ENCODE results near the gene ADAMTS6.
"Not testable (repeated sequence)": the region's sequence is repeated elsewhere in the genome, so short reads cannot be mapped to it uniquely, and the experiment has no call there.

ADAMTS6 gene

DNA sequence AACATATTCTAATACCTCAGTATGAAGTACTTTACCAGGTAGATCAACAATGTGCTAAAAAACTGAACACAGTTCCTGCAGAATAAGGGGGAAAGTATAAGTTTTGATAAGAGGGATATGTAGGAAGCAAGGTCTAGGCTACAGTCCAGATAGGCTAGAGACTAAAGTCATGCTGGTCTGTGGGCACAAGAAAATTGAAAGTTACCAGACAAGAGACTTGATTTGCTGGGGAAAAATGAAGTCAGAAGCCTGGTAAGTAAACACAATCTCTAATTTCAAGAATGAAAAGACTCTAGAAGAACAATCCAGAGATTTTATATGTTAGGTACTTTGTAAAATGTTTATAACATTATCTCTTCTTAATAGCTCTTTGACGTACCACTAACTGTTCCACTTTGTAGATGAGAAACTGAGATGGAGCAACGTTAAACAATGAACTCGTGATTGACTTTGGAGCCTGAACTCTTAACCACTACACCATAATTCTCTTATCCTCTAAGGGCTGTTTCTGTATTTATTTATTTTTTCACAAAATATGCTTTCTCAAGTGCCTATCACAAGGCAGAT lies 19.5 kb downstream of the ADAMTS6 start:
- no peak for FAIRE-seq

DNA sequence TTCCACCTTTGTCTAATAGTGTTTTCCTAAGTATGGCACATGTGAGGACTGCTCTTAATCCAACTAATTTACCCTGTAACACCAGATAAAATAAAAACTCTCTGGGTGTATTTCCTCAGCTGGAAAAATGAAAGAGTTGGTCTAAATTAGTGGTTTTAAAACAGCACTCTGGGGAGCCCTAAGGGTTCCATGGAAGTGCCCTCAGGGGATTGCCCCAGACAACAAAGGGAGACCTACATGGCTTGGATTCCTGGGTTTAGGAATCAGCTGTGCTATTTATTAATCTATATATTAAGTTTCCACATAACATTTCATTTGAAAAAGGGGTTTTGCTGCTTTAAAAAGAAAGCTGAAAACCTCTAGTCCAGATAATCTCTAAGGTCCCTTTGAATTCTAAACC lies 20.2 kb downstream of the ADAMTS6 start:
- FAIRE-seq: no peak

DNA sequence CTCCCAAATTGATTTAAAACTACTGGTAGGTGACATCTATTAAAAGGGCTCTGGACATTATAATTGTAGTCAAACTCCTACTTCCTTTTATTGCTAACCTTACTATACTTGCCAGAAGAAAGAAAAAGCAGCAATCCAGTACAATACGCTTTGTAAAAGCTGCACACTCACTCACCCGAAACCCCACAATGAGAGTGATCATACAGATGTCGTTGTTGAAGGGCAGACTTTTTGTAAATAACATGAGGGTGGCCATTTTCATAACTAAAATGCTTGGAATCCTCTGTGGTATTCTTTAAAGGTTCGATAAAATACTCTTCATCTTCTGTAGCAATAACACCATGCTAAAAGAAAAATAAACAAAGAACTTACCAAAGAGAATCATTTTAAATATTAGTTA lies 21.7 kb downstream of the ADAMTS6 start:
- no peak for FAIRE-seq

DNA sequence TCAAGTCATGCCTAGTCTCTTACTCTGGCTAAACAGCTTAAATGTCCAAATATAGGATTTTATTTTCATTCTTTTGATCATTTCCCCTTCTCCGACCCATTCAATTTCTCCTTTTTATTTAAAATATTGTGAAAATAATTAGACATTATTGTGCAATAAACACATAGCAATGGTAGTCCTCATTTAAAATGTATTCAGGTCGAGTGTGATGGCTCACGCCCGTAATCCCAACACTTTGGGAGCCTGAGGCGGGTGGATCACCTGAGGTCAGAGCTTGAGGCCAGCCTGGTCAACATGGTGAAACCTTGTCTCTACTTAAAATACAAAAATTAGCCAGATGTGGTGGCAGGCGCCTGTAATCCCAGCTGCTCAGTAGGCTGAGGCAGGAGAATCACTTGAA lies 26.7 kb downstream of the ADAMTS6 start:
- FAIRE-seq: no peak

DNA sequence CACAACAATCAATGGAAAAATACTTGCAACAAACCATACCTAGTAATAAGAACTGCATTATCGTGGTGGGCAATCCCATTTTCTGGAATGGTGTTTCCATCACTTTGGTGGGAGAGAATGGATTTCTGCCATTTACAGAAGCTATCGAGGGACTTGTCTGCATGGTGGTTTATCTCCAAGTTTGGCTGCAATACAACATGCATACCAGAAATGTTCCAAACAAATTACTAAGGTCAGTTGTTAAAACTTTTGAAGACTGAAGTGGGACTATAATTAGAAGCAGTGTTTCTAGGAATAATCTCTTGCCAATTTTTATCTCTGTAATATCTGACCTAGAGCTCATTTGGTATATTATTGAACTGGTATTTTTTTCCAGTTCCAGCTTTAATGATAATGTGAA lies 30.3 kb downstream of the ADAMTS6 start:
- no peak for FAIRE-seq

DNA sequence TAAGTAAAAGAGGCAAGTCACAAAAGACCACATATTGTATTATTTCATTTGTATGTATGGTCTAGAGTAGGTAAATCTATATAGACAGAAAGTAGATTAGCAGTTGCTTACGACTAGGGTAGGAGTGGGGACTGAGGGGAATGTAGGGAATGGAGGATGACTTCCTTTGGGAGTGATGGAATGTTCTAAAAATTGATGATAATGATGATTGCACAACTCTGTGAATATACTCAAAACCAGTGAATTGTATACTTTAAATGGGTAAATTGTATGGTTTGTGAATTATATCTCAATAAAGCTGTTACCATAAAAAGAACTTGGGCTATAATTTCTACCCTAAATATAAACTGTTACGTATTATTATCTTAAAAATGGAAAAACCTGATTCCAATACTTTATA lies 35.0 kb downstream of the ADAMTS6 start:
- FAIRE-seq: no peak

DNA sequence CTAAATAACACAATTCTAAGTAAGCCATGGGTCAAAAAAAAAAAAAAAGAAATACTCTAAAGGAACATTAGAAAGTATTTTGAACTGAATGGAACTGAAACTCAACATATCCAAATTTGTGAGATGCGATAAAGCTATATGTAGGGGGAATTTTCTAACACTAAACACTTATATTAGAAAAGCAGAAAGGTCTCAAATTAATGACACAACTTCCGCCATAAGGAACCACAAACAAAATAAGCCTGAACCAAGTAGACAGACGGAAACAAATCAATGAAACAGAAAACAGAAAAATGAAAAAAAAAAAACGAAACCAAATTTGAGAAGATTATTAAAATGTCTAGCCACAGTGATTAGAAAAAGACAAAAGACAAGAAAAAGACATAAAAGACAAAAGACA lies 39.9 kb downstream of the ADAMTS6 start:
- no peak for FAIRE-seq

DNA sequence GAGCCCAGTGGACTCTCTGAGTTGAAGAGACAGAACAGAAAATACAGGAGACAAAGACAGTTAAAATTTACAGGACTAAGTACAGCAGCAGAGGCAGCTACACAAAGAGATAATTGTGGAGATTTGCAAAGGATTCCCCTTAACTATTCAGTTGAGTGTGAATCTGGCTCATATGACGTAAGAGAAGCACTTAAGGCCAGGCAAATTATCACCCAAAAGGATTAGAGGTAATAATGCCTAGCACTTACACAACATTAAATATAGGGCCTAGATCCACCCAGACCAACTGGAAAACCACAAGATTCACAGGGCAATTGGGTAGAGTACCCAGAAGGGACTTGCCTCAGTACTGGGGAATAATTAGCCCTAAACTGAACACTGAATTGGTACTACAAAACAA lies 41.3 kb downstream of the ADAMTS6 start:
- FAIRE-seq: no peak

DNA sequence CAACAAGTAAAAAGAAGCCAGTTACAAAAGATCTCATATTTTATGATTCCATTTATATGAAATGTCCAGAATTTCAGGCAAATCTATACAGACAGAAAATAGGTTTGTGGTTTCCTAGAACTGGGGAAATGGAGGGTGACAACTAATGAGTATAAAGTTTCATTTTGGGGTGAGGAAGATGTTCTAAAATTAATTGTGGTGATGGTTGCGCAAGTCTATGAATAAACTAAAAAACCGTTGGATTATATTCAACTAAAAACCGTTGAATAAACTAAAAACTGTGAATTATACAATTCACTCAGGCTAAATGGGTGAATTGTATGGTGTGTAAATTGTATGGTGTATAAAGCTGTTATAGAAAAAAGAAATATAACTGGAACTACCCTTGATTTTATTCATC lies 47.6 kb downstream of the ADAMTS6 start:
- no peak for FAIRE-seq

DNA sequence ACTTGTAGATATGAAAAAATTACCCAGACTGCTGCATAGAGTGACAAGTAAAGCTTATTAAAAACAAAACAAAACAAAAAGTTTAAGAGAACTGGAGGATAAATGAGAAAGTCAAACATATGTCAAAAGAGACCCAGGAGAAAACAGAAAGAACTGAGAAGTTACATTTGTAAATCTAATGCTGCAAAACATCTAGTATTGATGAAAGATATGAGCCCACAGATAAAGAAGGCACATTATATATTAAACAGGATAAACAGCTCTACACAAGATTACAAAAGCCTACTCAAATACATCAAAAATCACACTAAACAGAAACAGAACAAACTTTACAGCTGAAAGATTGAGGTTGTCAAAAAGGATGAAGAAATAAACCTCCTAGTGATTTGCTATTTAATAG lies 55.1 kb downstream of the ADAMTS6 start:
- FAIRE-seq: peak; percentile 14

DNA sequence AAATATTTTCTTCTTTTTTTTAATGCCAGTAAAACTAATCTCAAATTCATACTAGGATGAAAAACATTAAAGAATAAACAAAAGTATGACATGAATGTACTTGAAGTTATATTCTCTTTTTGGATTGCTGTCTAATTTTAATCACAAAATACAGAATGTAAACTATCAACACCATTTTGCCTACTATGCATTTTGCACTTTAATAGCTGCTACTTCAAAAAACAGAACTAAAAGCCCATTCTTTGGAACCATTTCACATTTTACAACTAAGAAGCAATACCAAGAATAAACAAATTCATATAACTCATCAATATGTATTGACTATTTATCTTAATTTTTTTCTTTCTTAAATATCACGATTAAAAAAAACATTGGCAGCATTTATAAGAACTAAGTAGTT lies 58.1 kb downstream of the ADAMTS6 start:
- FAIRE-seq: peak; percentile 25

DNA sequence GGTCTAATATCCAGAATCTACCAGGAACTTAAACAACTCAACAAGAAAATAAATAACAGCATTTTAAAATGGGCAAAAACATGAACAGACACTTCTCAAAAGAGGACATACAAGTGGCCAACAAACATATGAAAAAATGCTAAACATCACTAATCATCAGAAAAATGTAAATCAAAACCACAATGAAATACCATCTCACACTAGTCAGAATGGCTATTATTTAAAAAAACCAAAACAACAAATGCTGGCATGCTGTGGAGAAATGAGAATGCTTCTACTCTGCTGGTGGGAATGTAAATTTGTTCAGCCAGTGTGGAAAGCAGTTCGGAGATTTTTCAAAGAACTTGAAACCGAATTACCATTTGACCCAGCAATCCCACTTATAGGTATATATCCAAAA lies 63.1 kb downstream of the ADAMTS6 start:
- FAIRE-seq: no peak

DNA sequence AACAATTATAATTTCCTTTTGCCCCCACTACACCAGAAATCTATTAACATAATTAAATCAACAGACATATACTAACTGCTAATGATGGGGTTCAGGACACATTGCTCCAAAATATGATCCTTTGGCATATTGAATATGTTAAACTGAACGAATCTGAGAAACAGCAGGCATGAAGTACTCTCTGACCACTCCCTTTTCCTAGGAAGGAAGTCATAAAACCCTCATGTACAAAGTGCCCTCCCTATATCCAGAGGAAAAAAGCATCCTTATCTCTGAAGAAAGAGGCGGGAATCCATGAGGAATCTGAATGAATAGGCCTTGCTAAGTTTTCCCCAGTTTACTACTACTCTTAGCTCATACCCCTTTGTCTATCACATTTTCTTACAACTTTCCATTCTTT lies 67.9 kb downstream of the ADAMTS6 start:
- no peak for FAIRE-seq

DNA sequence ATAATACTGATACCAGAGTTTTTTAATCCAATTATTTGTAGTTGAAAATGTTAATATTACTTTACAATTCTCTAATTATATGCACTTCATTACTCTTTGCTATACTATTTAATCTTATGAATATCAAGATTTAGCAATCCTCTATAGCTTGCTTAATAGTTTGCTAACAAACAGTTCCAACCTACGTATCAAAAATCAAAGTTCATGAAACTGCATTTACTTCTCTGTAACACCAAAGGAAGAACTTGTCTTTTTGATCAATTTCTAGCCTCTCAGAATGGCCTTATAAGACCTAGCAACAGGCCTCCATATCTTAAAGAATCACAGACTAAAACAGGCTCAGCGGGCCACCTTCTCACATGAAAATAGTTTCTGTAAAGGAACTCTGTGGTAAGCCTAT lies 68.9 kb downstream of the ADAMTS6 start:
- FAIRE-seq: no peak

DNA sequence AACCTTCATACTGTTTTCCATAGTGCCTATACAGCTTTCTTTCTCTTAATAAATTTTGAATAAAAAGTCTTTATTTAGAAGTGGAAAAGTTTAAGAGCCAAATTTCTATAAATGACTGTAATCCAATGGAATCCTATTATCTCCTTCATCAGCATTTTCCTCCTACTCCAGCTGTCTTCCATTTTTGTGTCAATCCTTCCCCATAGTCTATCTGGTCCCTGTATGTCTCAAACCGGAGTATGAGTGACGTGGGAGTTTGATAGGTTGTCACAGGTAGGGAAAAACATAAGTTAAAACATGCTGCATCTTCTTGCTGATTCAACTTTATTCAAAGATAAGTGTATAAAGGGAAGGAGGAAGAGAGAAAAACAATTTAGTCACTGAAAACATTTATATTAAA lies 70.4 kb downstream of the ADAMTS6 start:
- no peak for FAIRE-seq

DNA sequence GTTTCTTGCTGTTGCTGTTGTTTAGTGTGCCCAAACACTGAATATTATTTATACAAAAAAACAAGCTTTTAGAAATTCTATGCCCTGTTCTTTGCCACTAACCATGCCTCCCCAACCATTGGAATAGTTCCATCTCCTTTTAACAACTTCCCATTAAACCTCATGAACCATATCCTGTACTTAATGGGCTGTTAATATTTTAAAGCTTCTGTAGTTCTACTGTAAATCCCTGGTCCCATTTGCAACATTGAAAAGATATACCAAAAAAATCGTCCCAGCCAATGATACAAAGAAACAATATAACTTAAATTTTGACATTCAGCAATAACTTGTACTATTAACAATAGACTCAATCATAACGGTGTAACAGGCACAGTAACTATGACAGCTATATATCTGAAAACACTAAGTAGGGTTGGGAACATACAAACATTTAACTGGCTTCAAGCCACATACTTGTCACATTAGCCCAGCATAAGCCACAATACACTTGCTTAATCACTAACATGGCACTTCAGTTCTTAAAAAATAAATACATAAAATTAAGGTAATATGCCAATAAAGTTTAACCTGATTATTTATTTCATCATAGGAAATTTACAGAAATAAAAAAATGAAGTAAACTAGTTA lies 86.1 kb downstream of the ADAMTS6 start:
- FAIRE-seq: no peak

DNA sequence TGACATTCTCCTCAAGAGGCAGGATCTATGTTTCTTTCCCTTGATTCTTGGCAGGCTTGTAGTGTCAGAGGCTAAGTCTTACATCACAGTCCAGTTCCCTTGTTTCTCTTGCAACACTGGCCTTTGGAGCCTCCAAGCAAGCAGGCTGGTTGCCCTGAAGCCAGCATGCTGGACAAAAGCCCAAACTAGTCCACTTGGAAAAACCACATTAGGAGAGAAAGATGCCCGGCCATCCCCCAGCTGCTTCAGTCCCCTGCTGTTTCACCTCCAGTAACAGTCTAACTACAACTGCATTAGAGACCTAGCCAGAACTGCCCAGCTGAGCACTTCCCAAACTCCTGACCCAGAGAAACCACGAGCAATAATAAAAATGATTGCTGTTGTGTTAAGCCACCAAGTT lies 87.6 kb downstream of the ADAMTS6 start:
- FAIRE-seq: no peak

DNA sequence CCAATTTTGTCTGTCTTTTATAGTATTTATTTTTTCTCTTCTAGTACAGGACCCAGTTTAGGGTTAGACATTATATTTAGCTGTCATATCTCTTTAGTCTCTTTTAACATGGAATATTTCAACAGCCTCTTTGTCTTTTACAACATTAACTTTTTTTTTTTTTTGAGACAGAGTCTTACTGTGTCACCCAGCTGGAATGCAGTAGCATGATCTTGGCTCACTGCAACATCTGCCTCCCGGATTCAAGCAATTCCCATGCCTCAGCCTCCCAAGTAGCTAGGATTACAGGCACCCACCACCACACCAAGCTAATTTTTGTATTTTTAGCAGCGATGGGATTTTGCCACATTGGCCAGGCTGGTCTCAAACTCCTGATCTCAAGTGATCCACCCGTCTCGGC lies 90.1 kb downstream of the ADAMTS6 start:
- FAIRE-seq: no peak

DNA sequence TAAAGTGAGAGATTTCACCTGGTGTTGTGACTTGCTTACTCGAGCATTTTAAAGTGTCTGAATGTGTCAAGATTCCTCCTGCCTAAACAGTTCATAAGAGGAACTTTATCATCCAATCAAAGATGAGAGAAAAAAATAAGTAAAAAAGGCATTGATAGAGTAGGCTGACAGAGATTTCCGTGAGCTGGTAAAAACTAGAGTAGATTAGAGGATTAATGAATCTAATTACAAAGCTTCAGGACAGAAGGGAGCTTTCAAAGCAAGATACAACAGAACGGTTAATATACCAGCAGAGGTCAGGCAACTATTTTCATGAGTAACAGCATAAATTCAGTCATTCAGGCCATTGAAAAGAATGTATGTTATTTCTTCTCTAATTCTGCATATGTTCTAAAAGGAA lies 91.5 kb downstream of the ADAMTS6 start:
- no peak for FAIRE-seq

DNA sequence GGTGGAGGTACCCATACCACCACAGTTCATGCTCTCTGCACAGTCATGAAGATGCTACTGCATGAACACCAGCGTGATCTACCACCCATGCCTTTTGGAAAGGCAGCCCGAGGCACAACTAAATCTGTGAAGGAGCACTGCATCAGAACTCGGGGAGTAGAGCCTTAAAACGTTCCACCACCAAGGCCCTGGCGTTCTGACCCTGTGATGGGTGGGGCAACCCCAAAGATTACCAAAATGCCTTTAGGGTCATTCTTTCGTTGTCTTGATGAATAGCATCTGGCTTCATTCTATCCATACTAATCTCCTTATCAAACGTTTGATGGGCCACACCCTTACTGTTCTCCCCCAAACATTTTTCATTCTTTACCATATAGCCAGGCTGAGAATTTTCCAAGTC lies 97.9 kb downstream of the ADAMTS6 start:
- no peak for FAIRE-seq

DNA sequence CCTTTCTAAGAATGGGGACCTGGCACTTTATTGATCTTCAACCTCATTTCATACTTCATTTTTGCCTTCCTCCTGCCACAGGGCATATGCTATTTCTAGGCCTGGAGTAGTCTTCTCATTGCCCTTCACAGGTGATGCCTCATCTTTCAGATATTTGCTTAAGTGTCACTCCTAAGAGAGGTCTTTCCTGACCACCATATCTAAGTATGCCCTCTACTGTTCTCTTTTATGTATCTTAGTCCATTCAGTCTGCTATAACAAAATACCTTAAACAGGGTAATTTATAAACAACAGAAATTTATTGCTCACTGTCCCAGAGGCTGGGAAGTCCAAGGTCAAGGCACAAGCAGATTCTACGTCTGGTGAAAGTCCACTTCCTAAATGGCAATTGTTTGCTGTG lies 99.1 kb downstream of the ADAMTS6 start:
- no peak for FAIRE-seq

DNA sequence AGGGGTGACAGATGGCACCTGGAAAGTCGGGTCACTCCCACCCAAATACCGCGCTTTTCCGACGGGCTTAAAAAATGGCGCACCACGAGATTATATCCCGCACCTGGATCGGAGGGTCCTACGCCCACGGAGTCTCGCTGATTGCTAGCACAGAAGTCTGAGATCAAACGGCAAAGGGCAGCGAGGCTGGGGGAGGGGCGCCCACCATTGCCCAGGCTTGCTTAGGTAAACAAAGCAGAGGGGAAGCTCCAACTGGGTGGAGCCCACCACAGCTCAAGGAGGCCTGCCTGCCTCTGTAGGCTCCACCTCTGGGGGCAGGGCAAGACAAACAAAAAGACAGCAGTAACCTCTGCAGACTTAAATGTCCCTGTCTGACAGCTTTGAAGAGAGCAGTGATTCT lies 111.2 kb downstream of the ADAMTS6 start:
- FAIRE-seq: not testable (repeated sequence)

DNA sequence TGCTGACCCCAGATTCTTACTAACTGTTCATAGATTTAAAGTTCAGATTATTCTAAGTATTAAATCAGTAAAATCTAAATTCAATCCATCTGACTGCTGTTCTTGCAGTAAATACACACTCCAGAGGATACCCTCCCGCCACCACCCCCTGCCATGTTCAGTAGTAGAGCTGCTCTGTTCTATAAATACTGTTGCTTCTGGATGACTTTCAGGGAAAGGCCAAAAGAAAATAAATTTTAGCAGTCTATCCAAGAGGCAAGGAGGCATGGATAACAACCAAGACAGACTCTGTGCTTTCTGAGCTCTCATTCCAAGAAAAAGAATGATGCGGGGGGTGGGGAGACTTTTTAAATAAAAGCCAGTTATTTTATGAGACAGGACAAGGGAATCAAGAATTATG lies 115.1 kb downstream of the ADAMTS6 start:
- no peak for FAIRE-seq

DNA sequence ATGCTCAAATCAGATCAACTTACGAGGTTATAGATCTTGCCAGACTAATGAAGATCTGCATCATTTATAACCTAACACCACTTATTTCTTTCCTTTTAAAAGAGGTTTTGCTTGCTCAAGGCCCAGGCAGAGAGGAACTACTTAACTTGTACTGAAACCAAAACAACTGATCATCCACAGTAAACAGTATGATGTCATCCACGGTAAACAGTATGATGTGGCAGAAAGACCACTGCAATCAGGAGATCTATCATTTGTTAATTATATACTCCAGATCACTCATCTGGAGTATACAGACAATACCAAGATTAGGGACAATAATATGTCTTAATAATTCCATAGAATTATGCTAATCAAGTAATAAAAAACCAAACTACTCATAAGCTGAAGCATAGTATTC lies 116.8 kb downstream of the ADAMTS6 start:
- no peak for FAIRE-seq

DNA sequence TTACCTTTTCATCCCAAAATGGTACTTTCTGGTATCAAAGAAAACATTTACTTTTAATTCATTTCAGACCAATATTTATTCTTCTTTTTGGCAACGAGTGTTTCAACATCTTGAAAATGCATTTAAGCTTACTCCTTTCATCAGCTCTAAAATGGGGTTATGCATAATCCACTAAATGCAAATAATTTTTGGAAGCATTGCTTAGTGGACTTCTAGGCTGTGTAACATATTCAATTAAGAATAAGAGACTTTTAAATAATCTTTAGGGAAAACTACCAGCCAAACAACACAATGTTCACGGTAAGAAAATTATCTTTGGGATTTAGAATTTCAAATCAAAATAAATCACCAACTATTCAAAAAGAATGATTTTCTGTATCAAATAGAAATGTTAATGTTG lies 118.2 kb downstream of the ADAMTS6 start:
- no peak for FAIRE-seq

DNA sequence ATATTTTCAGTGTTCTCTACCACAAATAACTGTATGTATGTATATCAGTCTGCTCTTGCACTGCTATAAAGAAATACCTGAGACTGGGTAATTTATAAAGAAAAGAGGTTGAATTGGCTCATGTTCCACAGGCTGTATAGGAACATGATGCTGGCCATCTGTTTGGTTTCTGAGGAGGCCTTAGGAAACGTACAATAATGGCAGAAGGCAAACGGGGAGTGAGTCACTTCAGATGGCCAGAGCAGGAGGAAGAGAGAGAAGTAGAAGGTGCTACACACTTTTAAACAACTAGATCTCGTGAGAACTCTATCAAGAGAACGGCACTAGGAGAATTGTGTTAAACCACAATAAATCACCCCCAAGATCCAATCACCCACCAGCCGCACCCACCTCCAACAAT lies 121.7 kb downstream of the ADAMTS6 start:
- FAIRE-seq: no peak

Measured in A204.1 (cell line).